Stimulated activated CD8-positive, alpha-beta memory T cell treated with anti-CD3 and anti-CD28 coated beads, Interleukin-4, amount 100 ng/mL, for 1 hour (primary cell): ENCODE measurements around the gene MRPL28.
A peak's percentile ranks its signal among the peaks of the same experiment; 100 is the strongest.
"Not testable (repeated sequence)": the region's sequence is repeated elsewhere in the genome, so short reads cannot be mapped to it uniquely, and the experiment has no call there.

Experiments used
- DNase-seq, 2 donors: peaks; one replicate each; pipeline ENCODE4 v3.0.0-alpha.2; 2020; ENCODE audit warnings: low read depth in 2 of 2, low spot score in 1 of 2

Gene MRPL28

DNA sequence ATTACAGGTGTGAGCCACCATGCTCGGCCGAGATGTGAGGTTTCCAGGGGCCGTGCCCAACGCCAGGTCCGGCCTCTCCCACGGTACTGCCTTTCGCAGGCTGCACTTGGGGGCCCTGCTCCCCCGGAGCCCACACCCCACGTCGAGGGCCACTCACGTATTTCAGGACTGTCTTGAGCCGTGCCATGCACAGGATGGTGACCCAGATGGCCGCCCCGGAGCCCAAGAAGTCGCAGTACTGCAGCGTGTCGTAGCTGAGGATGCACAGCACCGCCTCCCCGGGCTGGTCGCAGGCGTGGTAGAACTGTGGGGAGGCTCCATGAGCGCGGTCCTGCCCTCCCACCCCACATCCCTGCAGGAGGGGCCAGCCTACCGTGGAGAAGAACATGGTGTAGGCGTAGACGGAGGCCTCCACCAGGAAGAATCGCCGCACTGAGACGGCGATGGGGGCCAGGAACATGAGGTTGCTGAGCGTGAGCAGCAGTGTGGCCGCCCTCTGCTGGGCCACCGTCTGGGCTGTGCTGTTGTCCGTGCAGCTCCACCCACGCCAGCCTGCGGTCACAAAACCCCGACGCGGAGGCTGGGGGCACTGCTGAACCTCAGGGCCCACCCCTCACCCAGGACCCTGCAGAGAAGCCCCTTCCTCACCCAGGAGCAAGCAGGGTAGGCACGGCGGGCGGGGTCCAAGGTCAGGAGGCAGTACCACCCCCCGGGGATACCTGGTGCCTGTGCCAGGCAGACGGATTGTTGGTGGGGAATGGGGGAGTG is 3.7 kb upstream of the MRPL28 start:
- DNase-seq, result no peak

DNA sequence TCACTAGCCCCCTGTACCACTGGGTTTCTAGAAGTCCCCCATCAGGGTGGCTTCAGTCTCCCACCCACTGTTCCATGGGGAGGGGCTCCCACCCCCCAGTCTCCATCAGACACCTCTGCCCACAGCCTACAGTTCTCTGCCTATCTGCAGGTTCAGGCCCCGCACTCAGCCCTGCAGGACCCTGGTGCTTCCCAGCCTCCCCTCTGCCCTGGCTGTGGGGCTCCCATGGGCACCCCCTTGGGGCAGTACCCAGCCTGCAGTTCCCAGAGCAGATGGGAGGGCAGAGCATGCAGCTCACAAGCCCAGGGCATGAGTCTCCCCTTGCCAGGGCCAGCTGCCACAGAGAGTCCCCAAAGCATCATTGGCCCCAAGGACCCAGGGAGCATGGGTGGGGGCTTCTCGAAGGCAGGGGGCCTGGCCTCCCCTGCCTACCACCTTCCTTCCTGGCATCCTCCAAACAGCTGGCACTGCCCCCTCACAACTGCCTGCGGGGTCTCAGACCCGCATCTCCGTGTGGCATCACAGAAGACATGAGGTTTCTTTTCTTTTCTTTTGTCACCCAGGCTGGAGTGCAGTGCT is 2.8 kb upstream of the MRPL28 start:
- no peak for DNase-seq

DNA sequence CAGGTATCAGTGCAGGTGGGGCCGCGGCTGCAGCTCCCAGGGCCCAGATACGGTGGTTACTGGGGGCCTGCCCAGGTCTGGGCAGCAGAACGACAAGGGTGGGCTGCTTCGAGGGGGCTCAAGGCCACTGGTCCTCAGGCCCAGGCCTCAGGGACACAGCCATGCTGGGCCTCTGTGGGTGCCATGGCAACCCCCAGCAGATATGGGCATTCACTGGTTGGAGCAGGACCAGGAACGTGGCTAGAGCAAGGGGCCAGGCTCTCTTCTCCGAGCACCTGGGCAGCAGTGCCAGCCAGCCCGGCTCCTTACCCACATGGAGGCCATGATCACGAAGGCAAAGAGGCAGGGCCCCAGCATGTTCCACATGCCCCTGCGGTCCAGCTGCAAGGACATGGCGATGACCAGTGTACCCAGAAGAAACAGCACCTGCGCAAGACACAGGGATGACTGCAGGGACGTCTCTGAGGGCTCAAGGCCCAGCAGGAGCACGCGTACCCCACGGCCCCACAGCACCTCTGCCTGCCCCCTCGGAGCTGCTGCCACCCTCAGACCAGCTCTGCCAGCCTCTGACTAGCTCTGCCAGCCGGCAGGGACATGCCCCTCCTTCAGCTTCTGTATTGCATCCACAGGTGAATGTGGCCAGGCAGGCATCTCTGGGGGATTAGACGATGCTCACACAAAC is 2.1 kb upstream of the MRPL28 start:
- no peak for DNase-seq

DNA sequence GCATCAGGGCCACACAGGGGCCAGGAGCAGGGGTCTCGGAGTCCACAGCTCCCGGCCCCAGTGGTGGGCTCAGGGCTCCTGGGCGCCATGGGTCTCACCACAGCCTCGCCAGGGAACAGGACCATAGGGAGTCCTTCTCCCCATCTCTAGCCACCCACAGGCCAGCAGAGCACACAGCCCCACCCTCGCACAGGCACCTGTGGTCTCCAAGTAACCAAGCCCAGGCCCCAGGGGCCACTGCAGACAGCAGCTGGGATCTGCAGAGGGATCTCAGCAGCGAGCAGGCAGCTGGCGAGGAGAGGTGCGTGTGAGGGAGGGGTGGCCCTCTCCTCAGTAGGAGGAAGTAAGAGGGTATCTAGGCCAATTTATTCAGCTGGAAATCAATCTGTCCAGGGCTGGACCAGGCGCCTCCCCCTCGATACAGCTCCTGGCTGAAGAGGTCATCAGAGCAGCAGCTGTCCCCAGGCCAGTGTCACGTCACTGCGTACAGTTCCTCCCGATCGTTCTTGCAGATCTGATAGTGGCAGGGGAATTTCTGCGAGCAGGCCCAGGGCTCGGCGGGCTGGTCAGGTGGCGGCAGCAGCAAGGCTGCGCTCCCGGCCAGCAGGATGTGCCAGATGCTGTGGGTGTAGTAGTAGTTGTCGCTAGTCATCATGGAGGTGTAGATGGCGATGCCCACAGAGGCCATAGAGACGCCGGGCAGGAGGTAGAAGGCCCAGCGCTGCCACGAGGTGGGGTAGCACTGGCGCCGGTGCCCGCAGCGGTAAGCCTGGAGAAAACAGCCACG is 1.4 kb upstream of the MRPL28 start:
- DNase-seq, result no peak

DNA sequence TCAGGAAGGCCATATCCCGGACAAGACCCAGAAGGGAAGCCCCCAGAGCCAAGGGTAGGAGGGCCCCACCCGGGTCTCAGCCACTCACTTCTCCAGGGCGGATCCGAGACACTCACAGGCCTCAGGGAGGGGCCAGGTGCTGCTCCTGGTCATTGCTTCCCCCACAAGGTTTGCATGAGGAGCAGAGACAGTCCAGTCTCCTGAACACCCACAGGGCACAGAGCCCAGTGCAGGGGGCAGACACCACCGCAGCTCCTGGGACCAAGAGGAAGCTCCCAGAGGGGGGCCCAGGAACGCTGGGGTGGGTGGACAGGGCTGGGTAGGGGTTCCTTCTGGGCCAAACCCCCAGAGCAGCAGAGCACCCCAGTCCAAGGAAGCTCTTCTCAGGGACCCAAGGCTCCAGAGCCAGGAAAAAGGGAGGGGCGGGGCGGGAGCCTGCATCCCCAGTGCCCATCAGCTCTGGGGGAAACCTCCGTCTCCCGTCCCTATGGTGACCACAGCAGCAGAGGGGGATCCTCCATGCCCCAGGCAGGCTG is 709 bp upstream of the MRPL28 start:
- DNase-seq, result no peak

DNA sequence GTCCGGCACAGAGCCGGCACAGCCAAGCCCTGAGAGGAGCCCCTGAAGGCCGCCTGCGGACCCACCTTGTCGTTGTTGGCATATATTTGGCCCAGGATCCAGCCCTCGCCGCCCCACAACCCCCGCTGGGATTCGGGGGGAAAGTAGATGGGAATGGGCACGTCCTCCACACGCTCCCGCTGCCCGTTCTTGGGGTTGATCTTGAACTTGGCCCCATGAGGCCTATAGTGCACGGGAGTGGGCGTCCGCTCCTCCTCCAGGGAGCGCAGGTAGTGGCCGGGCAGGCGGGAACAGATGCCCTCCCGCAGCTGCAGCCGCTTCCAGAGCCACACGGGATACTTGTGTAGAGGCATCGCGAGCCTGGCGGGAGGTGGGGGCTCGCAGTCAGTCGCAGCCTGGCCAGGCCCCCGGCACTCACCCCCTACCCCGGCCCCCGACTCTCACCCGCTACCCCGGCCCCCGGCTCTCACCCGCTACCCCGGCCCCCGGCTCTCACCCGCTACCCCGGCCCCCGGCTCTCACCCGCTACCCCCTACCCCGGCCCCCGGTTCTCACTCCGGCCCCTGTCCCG is 387 bp downstream of the MRPL28 start:
- no peak for DNase-seq

DNA sequence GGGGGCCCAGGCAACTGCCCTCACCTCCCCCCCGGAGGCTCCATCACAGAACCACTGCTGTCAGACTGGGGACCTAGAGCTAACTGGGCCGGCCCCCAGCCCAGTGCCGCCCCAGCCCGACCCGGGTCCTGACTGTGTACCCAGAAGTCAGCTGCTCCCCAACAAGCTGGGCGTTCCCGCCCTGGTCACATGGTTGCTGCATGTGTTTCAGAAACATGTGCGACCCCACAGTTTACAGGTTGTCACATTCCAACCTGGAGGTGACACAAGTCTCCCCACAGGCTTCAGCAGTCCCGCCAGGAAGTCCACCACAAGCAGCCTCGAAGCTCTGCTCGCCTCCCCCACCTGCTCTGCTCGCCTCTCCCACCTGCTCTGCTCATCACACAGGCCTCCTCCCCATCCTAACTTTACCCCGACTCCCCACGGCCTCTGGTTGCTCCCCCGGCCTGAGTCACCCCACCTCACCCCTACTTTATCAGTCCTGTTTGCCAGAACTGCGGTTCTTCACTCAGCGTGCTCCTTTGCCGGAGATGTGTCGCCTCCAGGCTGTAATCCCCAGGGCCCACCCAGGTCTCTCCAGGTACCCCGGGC is 968 bp downstream of the MRPL28 start:
- DNase-seq, result no peak

DNA sequence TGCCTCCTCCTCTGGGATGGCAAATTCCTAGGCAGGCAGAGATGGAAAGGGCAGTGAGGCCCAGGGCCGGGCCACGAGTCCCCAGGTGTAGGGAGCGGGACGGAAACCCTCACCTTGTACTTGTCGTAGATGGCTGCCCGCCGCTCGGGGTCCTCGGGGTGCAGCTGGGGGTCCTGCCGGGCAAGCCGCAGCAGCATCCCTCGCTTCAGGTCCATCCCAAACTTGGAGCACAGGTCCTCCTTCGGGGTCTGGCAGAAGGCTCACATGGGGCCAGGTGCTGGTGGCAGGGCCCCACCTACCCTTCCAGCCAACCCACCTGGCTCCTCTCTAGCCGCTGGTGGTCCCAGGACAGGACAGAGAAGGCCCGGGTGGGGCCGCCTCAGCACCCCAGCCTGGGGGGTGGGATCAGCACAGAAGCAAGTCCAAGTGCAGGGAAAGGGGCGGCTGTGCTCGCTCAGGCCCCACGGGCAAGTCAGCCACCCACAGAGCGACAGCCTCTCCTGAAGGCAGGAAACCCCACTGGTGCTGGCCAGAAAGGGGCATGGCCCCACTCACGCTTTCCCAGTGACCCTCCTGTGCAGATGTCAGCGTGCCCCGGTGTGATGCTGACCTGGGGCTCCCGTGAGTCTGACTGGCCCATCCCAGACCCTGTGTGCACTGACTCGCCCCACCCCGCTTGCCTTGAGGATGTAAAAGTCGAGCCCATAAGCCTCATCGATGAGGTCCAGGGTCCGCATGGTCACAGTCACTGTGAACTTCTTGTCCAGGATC is 1.8 kb downstream of the MRPL28 start:
- no peak for DNase-seq

DNA sequence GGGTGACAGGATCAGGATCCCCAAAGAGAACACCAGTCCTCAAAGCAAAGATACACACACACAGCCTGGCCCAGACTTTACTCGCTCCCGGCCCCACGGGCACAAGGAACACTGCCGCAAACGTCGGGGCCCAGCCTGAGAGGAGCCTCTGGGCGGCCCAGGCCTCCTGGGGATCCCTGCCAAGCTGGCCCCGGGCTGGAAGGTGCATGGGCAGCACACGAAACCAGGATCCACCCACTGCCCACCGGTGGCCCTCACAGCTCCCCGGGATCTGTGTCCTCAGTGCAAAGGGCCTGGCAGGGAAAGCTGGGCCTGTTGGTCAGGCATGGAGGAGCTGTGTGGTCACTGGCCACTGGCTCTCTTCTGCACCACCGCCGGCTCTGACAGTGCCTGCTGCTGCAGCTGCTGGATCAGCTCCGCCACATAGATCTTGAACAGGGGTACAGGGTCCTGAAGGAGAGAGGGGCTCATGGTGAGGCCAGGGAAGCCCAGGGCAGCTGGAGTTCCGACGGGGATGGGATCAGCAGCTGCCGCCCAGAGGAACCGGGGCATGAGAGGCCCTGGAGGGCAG is 2.9 kb downstream of the MRPL28 start:
- no peak for DNase-seq

DNA sequence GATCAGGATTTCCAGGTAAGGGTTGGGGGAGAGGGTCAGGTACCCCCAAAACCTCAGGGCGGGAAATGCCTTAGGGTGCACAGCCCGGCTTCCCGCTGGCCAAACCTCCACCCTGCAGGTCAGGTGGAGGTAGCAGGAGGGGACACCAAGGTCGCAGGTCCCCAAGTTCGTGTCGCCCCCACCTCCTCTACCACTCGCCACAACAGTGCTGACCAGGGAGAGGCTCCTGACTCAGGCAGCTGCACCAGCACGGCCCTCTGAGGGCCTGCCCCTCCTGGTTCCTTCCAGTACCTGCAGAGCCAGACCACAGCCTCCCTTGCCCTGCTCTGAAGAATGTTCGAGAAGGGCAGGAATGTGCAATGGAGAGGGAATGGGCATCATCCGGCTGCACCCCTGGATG is 3.9 kb downstream of the MRPL28 start:
- DNase-seq, result no peak

DNA sequence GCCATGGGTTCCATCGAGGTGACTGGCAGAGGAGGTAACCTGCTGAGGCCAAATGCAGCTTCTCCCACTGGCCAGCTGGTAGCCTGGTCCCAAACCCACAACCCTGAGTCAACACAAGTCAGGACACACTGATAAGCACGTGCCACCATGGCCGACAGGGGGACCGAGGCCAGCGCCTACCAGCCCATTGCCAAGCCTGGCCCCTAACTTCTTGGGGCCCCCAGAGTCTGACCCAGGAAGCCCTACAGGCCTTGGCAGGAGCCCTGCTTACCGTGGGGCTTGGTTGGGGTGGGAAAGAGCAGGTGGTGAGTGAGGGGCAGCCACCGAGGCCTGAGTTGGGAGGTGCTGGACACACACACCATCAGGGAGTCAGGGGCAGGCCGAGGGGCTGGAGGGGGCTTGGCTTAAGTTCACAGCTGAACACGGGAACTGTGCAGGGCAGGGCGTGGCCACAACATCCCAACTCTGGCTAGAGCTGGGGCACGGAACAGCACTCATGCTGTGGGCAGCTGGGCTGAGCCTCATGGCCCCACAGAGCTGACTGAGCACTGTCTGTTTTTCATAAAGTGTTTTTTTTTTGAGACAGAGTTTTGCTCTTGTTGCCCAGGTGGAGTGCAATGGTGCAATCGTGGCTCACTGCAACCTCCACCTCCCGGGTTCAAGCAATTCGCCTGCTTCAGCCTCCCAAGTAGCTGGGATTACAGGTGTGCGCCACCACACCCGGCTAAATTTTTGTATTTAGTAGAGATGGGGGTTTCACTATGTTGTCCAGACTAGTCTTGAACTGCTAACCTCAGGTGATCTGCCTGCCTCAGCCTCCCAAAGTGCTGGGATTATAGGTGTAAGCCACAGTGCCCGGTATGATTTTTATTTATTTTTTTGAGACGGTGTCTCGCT is 5.5 kb downstream of the MRPL28 start:
- DNase-seq, result no peak

DNA sequence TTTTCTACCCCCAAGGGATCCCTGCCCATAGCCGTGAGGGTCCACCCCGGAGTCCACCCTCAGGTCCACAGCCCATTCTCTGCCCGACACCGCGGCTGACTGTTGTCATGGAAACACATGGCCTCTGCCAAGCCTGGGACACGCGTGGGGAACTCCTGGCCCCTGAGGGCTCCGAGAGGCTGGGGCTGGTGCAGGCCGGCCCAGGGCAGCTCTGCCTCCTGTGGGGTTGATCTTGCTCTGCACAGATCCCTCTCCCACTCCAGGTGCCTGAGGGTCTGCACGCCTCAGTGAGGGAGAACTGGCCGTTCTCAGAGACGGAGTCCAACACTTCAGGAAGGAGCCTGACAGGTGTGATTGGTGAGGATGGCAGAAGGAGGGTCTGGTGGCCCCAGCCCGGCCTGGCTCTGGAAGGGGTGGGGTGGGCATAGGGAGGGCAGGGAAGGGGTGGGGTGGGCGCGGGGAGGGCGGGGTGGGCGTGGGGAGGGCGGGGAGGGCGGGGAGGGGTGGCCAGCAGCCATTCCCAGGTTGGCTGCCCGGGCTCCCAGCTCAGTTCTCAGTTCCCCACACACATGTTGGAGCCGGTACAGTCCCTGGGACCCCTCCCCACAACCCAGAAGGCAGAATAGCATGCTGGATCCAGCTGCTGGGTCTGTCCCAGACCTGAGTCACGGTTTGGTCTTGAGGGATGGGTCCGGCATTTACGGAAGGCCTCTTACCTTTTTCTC is 6.4 kb downstream of the MRPL28 start:
- DNase-seq, result no peak

DNA sequence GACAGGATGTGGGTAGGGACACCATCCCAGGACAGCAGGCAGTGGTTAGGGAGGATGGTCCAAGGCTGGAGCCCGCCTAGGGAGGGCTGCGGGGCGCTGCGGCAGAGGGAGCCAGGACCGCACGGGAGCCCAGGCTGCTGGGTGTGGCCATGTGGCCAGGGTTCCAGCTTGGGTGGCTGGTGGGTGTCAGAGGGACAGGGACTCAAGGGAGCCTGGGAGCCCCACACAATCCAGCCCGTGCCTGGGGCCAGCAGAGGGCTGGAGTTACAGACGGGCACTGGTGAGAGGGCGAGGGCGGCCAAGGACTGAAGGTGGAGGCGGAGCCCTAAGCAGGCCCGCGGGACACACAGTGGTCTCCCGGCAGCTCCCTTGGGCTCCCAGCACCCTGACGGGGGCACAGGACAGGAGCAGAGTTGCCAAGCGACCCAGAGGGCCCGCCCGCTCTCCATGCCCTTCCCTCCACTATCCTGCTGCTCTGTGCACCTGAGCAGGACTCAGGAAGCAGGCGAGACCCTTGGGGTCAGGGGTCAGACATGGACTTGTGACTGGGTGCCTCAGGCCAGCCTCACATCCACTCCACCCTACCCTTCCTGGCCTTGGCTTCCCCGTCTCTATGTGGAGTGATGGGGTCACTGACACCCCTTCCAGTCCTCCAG is 7.1 kb downstream of the MRPL28 start:
- no peak for DNase-seq

DNA sequence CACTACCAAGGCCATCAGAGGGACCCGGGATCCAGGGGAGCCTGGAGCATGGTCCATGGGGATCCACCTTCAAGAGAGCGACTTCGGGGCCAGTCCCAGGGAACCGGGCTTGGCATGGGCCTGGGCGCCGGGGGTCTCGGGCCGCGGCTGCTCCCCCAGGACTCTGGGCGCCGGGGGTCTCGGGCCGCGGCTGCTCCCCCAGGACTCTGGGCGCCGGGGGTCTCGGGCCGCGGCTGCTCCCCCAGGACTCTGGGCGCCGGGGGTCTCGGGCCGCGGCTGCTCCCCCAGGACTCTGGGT is 7.7 kb downstream of the MRPL28 start:
- DNase-seq, result not testable (repeated sequence)

DNA sequence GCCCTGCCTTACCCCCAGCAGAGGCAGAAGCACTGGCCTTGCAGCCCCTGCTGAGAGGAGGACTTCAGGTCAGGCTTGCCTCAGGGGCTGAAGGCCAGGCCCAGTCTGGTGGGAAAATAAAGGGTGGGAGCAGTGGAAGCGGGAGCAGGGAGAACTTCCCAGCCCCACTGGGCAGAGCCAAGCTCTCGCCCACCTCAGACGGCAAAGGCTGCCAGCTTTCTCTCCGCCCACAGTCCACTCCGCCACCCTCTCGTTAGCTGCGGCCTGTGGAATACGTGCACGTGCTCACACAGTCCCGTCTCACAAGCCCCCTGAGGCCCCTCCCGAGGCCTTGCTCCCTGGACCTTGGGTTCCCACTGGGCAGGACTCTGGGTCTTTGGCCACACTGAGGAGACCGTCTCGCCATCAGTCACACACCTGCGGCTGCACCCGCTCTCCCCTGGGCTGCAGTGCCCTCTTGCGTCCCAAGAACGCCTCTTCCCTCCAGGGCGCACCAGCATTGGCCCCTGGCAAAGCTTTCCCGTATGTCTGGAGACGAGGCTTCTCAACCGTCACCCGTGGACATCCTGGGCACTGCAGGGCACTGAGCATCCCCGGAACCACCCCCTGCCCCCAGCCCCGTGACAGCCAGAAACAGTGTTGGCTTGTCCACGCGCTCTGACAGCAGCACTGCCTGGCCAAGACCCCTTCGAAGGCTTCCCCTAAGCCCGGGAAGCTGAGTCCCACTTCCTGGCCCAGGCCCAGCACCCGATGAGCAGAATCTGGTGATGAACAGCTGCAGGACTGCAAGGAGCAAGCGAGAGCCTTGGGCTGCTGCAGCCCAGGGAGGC is 8.3 kb downstream of the MRPL28 start:
- DNase-seq, result peak in 1 of 2 donors; percentile 57

DNA sequence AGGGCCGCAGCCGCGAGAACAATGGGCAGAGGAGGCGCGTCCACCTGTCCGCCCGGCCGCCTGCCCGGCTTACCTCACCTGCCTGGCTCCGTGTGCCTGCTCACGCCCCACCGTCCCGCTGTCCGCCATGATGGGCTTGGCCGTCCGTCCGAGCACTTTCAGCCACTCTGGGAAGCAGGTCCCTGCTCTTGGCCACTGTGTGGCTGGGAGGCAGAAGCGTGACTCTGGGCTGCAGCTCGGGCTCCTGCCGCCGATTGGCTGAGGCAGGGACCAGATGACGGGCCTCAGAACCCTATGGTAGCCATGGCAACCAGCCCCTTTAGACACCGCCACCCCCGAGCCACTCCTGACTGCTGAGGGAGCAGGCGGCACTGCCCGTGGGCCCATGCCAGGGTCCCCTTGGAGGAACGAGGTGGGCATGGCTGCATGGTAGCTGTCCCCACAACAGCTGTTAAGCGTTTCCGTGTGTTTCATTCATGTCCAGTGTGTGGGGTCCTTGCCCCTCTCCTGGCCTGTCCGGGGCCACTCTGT is 8.9 kb downstream of the MRPL28 start:
- DNase-seq, result no peak
